ENCODE data around the gene PHYKPL.
A peak's percentile ranks its signal among the peaks of the same experiment; 100 is the strongest.

PHYKPL gene

DNA sequence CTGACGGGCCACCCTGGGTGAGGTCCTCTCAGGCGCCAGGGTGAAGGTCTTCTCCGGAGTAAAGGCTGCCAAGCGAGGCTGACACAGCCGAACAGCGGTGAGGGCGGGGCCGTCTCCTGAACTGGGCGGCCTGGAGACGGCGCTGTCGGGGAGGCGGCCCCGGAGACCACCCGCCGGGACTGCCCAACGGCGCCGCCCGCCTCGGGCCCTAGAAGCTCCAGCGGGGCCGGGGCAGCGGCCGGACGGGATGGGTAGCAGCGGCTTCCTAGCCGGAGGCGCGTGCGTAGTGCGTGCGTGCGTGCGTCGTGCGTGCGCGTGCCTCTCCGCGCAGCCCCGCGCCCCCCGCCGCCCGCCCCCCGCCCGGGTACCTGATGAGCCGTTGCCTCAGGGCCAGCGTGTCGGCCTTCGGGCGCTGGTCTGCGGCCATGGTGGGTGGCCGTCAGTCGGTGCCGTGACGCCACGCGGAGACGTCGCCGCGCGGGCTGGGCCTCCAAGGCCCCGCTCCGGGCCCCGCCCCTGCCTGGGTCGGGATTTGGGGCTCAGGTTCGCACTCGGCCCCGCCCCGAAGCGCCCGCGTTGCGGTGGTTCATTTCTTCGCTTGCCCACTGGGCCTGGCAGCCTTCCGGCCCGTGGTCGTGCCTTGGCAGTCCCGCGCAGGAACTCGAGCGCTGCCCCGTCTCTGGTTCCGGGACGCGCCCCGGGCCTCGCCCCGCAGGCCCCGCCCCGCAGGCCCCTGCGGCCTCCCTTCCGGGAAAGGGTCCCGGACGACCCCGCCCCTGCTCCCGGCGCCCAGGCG is at the start of gene PHYKPL:
Gene PHYKPL (minus strand): TSS at position 679 of the 796 bp plus-strand sequence. CDS start 252 bp downstream, at position 427.
- peak; percentile 74 for DNase-seq

GRCh38 chr5:178282391-178282790 is 49.8 kb upstream of the PHYKPL start:
- DNase-seq: no peak

DNA sequence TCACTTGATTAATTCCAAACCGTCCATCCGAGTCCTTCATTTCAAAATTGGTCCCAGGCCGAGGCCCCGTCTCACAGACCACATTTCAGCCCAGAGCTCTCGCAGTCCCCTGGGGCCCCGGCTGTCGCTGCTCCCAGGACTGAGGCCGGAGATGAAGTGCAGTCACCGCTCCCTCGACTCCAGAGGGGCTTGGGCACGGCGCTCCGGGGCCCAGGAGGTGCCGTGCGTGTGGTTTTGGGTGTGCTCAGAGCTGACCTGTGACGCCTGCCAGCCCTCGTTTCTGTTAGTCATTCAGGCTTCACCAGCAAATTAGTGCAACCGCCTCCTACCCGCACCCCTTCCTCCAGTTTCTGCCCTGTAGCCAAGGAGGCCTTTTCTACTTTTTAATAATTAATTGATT is 48.7 kb upstream of the PHYKPL start:
- DNase-seq: no peak

DNA sequence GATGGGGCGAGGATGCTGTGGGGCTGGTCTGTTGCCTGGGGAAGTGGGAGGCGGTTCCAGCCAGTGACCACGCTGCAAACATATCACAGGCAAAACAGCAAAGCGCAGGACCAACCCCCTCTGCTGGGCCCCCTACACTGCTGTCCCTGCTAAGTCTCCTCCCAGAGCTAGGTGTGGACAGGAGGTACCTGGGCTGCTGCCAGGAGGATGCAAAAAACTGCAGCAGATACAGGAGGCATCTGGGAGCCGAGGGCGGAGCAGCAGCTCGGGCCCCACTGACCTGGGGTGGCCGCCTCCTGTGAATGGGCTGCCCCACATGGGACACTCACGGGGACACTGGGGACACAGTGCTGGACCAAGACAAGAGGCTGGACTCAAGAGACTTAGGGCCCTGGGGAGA is 48.0 kb upstream of the PHYKPL start:
- no peak for DNase-seq

GRCh38 chr5:178279723-178280438 is 47.3 kb upstream of the PHYKPL start:
- DNase-seq: peak; percentile 60

- no peak for DNase-seq
Observed at GRCh38 chr5:178279026-178279722, 46.6 kb upstream of the PHYKPL start.

DNA sequence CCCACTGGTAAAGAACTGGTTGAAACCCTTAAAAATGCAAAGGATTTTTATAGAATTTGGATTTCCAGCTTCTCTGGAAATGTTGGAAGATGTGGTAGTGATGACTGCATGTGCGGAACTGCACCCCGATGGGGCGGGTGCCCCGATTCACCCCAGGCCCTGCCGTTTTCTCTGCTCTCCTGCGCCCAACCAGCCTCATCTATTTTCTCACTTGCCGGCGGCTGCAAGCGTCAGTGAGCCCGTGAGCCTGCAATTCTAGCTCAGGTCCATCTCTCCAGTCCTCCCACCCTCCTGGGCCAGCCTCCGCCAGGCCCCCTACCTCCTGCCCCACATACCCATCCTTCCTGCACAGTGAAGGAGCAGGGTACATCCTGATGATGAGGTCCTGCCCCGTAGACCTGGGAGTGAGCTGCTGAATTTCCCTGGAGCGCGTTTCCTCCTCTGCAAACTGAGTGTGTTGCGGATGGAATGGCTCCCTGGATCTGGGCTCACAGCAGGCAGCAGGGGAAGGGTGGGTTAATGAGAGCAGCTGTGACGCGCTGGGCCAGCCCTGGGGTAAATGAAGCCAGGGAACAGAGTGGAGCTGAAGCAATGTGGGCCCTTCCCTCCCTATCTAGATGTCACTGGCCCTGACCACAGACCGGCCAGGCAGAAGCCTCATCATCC is 45.9 kb upstream of the PHYKPL start:
- no peak for DNase-seq

GRCh38 chr5:178277866-178278265 is 45.3 kb upstream of the PHYKPL start:
- no peak for DNase-seq

DNA sequence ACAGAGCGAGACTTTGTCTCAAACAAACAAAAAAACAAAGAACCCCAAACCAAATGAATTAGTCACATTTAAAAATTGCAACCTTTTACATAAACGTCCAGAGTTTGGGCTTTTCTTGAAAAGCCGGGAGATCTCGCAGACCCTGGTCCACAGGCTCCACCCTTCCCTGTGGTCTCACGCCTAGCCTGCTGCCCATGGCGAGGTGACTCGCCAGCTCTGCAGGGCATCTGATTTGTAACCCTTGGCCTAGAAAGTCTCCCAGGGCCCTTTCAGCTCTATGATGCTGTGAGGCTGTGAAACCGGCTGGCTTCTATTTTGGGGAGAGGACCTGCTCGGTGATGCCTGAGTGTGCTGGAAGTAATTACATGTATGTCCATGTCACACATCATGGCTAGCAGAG is 44.7 kb upstream of the PHYKPL start:
- DNase-seq: no peak

DNA sequence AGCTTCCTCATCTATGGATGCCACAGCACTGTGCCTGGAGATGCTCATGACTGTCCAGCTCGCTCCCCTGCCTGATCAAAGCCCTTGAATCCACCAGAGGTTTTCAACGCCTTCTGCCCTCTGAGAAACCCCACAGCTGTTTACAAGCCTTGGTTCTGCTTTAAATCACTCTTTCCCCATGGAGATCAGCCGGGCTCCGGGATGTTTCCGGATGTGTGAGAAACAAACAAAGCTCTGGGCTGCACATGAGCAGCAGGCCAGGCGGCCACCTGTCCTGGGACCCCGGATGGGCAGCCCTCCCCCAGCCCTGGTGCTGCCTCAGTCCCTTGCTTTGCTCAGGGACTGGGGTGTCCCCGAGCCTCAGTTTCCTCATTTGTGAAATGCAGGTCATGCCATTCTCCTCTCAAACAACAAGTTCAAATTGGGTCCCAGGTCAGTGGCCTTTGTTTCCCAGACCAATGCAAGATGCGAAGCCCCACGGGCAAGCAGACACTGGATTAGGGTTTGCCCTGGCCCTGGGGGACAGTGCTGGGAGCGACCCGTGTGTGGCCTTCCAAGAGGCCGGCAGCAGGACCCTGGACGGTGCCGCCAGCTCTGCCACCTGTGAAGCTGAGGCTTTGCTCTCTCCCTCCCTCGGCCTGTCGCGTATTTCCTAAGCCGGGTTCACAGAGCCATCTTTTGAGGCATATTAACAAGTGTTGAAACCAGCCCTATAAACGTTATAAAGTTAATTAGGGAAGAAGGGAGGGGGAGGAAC is 42.4 kb upstream of the PHYKPL start:
- no peak for DNase-seq

DNA sequence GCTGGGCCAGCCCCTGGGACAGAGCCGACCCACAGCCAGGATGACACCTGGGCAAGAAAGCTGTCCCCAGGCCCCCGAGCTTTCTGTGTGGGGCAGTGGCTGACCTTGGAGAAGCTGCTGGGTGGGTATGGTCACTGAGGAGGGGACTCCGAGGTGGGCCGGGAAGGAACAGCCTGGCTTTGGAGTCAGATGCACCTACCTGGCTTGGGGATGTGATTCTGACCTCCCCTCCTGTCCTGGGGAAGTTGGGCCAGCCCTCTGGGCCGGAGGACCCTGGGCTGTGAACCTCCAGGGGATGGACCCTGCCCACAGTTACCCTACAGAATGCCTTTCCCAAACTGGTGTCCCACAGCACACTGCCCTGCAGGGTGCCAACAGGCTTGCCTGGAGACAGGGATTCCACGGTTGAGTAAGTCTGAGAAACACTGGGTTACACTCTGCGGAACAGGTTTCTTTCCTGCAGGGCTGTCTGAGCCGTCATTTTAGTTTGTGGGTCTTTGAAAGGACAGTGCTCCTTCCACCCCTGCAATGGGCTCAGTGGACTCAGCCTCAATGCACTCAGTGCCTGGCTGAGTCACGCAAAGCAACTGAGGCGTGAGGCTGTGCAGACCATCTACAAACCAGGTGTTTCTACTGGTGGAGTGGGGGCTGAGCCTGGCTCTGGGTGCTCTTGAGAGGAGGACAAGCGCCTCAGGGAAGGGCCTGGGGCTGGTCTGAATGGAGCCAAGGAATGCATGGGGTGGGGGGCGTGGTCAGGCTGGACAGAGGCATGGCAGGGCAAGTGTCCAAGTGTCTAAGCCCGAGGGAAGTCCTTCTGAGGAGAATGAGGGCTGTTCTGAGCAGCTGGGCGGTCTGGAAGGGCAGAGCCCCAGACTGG is 41.3 kb upstream of the PHYKPL start:
- no peak for DNase-seq

DNA sequence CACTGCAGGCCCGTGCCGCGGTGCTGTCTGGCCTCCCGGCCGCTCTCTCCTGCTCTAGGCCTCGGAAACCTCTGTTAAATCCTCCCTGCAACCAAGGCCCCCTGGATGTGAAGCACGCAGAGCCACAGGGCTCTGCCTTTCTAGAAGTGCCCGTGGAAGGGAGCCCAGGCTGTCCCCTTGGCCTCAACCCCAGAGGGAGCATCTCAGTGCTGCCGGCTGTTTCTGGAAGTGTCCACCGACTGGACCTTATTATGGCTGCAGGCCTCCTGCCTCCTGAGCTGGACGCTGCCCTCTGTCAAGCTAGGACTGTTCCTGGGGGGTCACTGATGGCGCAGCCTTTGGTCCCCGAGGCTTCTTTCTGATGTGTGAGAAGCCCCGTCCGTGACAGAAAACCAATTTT is 40.4 kb upstream of the PHYKPL start:
- no peak for DNase-seq

DNA sequence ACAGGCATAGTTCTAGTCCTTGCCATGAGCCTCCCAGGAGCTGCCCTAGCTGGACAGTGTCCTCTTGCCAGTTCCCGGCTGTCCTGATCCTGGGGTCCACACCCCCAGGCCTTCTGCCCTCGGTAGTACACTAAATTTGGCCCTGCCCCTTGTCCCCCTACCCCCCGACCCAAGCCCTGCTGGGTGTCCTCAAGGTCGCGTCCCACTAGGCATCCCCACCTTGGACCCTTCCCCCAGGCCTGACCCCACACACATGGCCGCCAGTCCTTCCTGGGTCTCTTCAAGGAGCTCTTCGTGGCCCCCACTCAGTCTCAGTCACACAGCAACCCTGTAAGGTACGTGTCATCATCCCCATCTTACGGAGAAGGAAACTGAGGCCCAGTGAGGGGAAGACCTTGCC is 40.0 kb upstream of the PHYKPL start:
- DNase-seq: no peak

GRCh38 chr5:178271726-178272479 is 39.3 kb upstream of the PHYKPL start:
- no peak for DNase-seq

DNA sequence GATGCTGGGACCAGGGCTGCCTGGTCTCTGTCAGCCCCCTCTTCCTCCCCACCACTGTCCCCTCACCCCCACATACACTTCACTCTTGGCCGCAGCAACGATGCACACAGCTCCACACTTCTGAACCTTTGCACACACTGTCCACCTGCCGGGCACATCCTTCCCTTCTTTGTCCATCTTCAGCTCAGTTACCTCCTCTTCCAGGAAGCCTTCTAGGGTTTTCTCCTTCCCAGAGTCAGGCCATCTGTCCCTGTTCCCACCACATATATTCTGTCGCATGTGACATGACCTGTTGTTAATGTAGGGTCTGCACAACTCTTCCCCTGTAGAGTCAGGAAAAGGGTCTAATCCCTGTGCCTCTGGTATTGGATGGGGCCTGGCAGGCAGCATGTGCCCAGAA is 38.6 kb upstream of the PHYKPL start:
- no peak for DNase-seq

DNA sequence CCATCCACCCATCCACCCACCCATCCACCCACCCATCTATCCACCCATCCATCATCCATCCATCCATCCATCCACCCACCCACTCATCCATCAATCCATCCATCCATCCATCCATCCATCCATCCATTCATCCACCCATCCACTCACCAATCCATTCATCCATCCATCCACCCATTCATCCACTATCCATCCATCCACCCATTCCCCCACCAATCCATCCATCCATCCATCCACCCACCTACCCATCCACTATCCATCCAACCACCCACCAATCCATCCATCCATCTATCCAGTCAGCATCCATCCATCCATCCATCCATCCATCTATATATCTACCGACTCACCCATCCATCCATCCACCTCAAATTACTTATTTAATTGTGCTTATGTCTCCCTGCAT is 36.9 kb upstream of the PHYKPL start:
- no peak for DNase-seq

DNA sequence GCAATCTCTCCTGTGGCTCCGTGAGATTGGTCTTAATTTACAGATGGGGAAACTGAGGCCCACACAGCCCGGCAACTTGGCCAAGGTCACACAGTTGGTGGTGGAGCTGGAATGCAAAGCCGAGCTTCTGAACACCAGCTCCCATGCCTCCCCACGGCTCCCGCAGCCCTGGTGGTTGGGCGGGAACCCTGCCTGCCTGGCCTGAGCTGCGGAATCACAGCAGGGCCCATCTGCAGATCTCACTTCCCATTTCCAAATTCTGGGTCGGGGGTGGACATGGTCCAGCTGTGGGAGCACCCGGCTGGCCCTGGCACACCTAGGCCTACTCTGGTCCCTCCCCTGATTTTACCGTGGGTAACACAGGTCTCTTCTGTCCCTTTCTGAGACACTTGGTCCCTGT is 35.3 kb upstream of the PHYKPL start:
- DNase-seq: no peak

DNA sequence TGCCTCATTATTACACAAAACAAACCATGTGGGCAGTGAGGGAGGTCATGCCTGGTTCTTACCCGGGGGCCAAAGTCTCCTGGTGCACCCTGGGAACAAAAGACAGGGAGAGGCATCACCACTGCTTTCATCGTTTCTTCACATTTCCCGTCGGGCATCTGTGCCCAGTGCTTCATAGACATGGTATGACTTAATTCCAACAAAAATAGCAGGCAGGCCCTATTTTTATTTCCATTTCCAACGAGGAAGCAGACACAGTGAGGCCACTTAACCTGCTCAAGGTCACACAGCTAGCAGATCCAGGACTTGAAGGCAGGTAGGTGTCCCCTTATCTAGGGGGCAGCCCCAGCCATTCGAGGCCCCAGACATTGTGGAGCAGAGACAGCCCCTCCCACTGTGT is 34.6 kb upstream of the PHYKPL start:
- DNase-seq: no peak

DNA sequence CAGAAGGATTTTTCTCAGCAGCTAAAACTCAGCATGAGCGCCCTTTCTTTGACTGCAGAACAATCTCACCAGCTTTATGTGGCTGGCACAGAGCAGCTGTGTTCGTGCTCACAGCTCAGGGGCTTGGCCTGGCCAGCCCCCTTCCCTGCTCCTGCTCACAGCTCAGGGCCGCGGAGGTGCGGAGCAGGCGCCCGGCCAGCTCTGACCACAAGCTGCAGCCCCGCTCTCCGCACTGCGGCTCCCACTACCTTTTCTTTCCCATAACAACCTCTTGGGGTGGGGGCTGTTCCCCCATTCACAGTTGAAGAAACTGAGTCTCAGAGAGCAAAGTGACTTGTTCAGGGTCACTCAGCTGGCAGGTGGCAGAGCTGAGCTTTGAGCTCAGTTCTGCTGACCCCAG is 34.0 kb upstream of the PHYKPL start:
- DNase-seq: no peak

- DNase-seq: no peak
Observed at GRCh38 chr5:178265746-178266145, 33.1 kb upstream of the PHYKPL start.

DNA sequence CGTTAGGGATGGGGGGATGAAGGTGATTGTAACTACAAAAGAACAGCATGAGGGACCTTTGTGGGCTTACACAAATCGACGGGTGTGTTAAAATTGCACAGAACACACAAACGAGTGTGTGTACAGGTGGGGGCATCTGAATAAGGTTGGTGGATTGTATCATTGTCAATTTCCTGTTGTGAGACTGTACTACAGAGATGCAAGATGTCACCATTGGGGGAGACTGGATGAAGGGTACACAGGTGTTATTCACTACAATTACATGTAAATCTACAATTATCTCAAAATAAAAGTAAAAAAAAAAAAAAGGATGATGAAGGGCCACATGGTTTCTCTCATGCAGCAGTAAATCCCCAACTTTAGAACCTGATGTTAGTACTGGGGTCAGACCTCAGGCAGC is 31.4 kb upstream of the PHYKPL start:
- no peak for DNase-seq
